ENCODE data around the gene ENDOU.

GRCh38 chr12:47757840-47758583 is 32.7 kb upstream of the ENDOU start:
- TF ChIP-seq EZH2phosphoT487 (IDR thresholded peaks at IDR 0.05; ENCODE audit: insufficient read depth, low read depth) (no peak), EZH2 (IDR thresholded peaks at IDR 0.05; ENCODE audit: insufficient read depth, poor library complexity, severe bottlenecking) (no peak)

Data from GM23248 (cell line).